ENCODE results near the gene DCAF15.

Gene DCAF15

DNA sequence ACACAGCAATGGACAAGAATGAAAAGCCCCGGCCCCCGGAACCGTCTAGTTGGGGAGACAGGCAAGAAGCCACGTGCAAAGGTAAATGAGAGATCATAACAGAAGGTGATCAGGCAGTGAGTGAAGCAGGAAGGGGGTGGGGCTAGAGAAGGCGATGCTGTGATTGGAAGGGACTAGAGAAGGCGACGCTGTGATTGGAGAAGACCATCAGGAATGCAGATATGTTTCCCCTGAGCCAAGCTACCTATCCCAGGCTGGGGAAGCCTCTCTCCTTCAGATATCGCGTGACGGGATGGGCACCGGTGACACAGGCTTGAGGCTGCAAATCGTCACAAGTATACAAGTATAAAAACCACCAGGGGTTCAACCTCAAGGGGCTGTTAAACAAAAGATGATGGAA, 21.8 kb downstream of the DCAF15 start:
- Histone ChIP-seq H3K27me3 (ENCODE audit: insufficient read depth, insufficient read length) (no peaks in the 10 kb centered on the region), H3K4me3 (ENCODE audit: insufficient read length, low read depth) (no peak overlapping the region), H3K36me3 (ENCODE audit: insufficient read depth, insufficient read length, low read length) (peaks cover 49% of the 10 kb centered on the region), H3K4me1 (ENCODE audit: insufficient read depth, insufficient read length) (peaks cover 18% of the 10 kb centered on the region), H3K9ac (ENCODE audit: insufficient read length, low read depth) (no peak overlapping the region), H3K9me3 (ENCODE audit: insufficient read depth, low read length) (no peaks in the 10 kb centered on the region)
- DNase-seq (ENCODE audit: low read depth, low spot score) = no peak
- TF ChIP-seq SUZ12 (IDR thresholded peaks at IDR 0.05; ENCODE audit: extremely low read depth, insufficient read depth, insufficient read length) (no peak), ZNF274 (IDR thresholded peaks at IDR 0.05; ENCODE audit: low read depth, low read length) (no peak), YY1 (IDR thresholded peaks at IDR 0.05; ENCODE audit: insufficient read depth, insufficient read length) (no peak)

- no peaks in the 10 kb centered on the region for H3K27me3 ChIP-seq (ENCODE audit: insufficient read depth, insufficient read length)
- TF ChIP-seq ZNF274 (IDR thresholded peaks at IDR 0.05; ENCODE audit: low read depth, low read length) = no peak
- TF ChIP-seq YY1 (IDR thresholded peaks at IDR 0.05; ENCODE audit: insufficient read depth, insufficient read length) = no peak
- TF ChIP-seq SUZ12 (IDR thresholded peaks at IDR 0.05; ENCODE audit: extremely low read depth, insufficient read depth, insufficient read length) = no peak
- peaks cover 23% of the 10 kb centered on the region for H3K4me1 ChIP-seq (ENCODE audit: insufficient read depth, insufficient read length)
- no peaks in the 10 kb centered on the region for H3K9me3 ChIP-seq (ENCODE audit: insufficient read depth, low read length)
- peaks cover 47% of the 10 kb centered on the region for H3K36me3 ChIP-seq (ENCODE audit: insufficient read depth, insufficient read length, low read length)
- H3K4me3 ChIP-seq (ENCODE audit: insufficient read length, low read depth) = no peak overlapping the region
- no peak for DNase-seq (ENCODE audit: low read depth, low spot score)
- no peak overlapping the region for H3K9ac ChIP-seq (ENCODE audit: insufficient read length, low read depth)
Measured at GRCh38 chr19:13975870-13976269, 23.6 kb downstream of the DCAF15 start.

GRCh38 chr19:13976446-13976845, 24.1 kb downstream of the DCAF15 start:
- Histone ChIP-seq H3K36me3 (ENCODE audit: insufficient read depth, insufficient read length, low read length) (peaks cover 49% of the 10 kb centered on the region), H3K9ac (ENCODE audit: insufficient read length, low read depth) (no peak overlapping the region), H3K4me1 (ENCODE audit: insufficient read depth, insufficient read length) (peaks cover 26% of the 10 kb centered on the region), H3K27me3 (ENCODE audit: insufficient read depth, insufficient read length) (no peaks in the 10 kb centered on the region), H3K4me3 (ENCODE audit: insufficient read length, low read depth) (no peak overlapping the region), H3K9me3 (ENCODE audit: insufficient read depth, low read length) (no peaks in the 10 kb centered on the region)
- no peak for DNase-seq (ENCODE audit: low read depth, low spot score)
- no peak for TF ChIP-seq SUZ12 (IDR thresholded peaks at IDR 0.05; ENCODE audit: extremely low read depth, insufficient read depth, insufficient read length)
- no peak for TF ChIP-seq ZNF274 (IDR thresholded peaks at IDR 0.05; ENCODE audit: low read depth, low read length)
- no peak for TF ChIP-seq YY1 (IDR thresholded peaks at IDR 0.05; ENCODE audit: insufficient read depth, insufficient read length)

- Histone ChIP-seq H3K4me3 (ENCODE audit: insufficient read length, low read depth) (peak overlapping the region; percentile 13), H3K27me3 (ENCODE audit: insufficient read depth, insufficient read length) (no peaks in the 10 kb centered on the region), H3K9me3 (ENCODE audit: insufficient read depth, low read length) (no peaks in the 10 kb centered on the region), H3K4me1 (ENCODE audit: insufficient read depth, insufficient read length) (peaks cover 33% of the 10 kb centered on the region), H3K36me3 (ENCODE audit: insufficient read depth, insufficient read length, low read length) (peaks cover 53% of the 10 kb centered on the region), H3K9ac (ENCODE audit: insufficient read length, low read depth) (peak overlapping the region; percentile 75)
- no peak for DNase-seq (ENCODE audit: low read depth, low spot score)
- TF ChIP-seq YY1 (IDR thresholded peaks at IDR 0.05; ENCODE audit: insufficient read depth, insufficient read length) (no peak), SUZ12 (IDR thresholded peaks at IDR 0.05; ENCODE audit: extremely low read depth, insufficient read depth, insufficient read length) (no peak), ZNF274 (IDR thresholded peaks at IDR 0.05; ENCODE audit: low read depth, low read length) (no peak)
Measured at GRCh38 chr19:13977803-13978202, 25.5 kb downstream of the DCAF15 start.

GRCh38 chr19:13978351-13979243, 26.3 kb downstream of the DCAF15 start:
- DNase-seq (ENCODE audit: low read depth, low spot score) = peak; percentile 95
- Histone ChIP-seq H3K9ac (ENCODE audit: insufficient read length, low read depth) (peak overlapping the region; percentile 75), H3K9me3 (ENCODE audit: insufficient read depth, low read length) (no peaks in the 10 kb centered on the region), H3K4me1 (ENCODE audit: insufficient read depth, insufficient read length) (peaks cover 33% of the 10 kb centered on the region), H3K36me3 (ENCODE audit: insufficient read depth, insufficient read length, low read length) (peaks cover 53% of the 10 kb centered on the region), H3K4me3 (ENCODE audit: insufficient read length, low read depth) (peak overlapping the region; percentile 52), H3K27me3 (ENCODE audit: insufficient read depth, insufficient read length) (no peaks in the 10 kb centered on the region)
- TF ChIP-seq SUZ12 (IDR thresholded peaks at IDR 0.05; ENCODE audit: extremely low read depth, insufficient read depth, insufficient read length) (no peak), YY1 (IDR thresholded peaks at IDR 0.05; ENCODE audit: insufficient read depth, insufficient read length) (no peak), ZNF274 (IDR thresholded peaks at IDR 0.05; ENCODE audit: low read depth, low read length) (no peak)

- peaks cover 30% of the 10 kb centered on the region for H3K4me1 ChIP-seq (ENCODE audit: insufficient read depth, insufficient read length)
- H3K4me3 ChIP-seq (ENCODE audit: insufficient read length, low read depth) = peak overlapping the region; percentile 52
- no peak for DNase-seq (ENCODE audit: low read depth, low spot score)
- peaks cover 49% of the 10 kb centered on the region for H3K36me3 ChIP-seq (ENCODE audit: insufficient read depth, insufficient read length, low read length)
- no peaks in the 10 kb centered on the region for H3K27me3 ChIP-seq (ENCODE audit: insufficient read depth, insufficient read length)
- no peaks in the 10 kb centered on the region for H3K9me3 ChIP-seq (ENCODE audit: insufficient read depth, low read length)
- TF ChIP-seq ZNF274 (IDR thresholded peaks at IDR 0.05; ENCODE audit: low read depth, low read length) (no peak), YY1 (IDR thresholded peaks at IDR 0.05; ENCODE audit: insufficient read depth, insufficient read length) (no peak), SUZ12 (IDR thresholded peaks at IDR 0.05; ENCODE audit: extremely low read depth, insufficient read depth, insufficient read length) (no peak)
- peak overlapping the region; percentile 74 for H3K9ac ChIP-seq (ENCODE audit: insufficient read length, low read depth)
Measured at GRCh38 chr19:13979244-13979615, 26.9 kb downstream of the DCAF15 start.

GRCh38 chr19:13979686-13980085, 27.4 kb downstream of the DCAF15 start:
- TF ChIP-seq SUZ12 (IDR thresholded peaks at IDR 0.05; ENCODE audit: extremely low read depth, insufficient read depth, insufficient read length) = no peak
- TF ChIP-seq ZNF274 (IDR thresholded peaks at IDR 0.05; ENCODE audit: low read depth, low read length) = no peak
- TF ChIP-seq YY1 (IDR thresholded peaks at IDR 0.05; ENCODE audit: insufficient read depth, insufficient read length) = no peak

More at GRCh38 chr19:13979686-13980085, 27.4 kb downstream of the DCAF15 start:
- peak overlapping the region; percentile 52 for H3K4me3 ChIP-seq (ENCODE audit: insufficient read length, low read depth)
- H3K4me1 ChIP-seq (ENCODE audit: insufficient read depth, insufficient read length) = peaks cover 31% of the 10 kb centered on the region
- peaks cover 46% of the 10 kb centered on the region for H3K36me3 ChIP-seq (ENCODE audit: insufficient read depth, insufficient read length, low read length)
- peak overlapping the region; percentile 74 for H3K9ac ChIP-seq (ENCODE audit: insufficient read length, low read depth)
- H3K27me3 ChIP-seq (ENCODE audit: insufficient read depth, insufficient read length) = no peaks in the 10 kb centered on the region
- no peak for DNase-seq (ENCODE audit: low read depth, low spot score)
- H3K9me3 ChIP-seq (ENCODE audit: insufficient read depth, low read length) = no peaks in the 10 kb centered on the region

Measured in NT2/D1 (cell line).